Measurements from ENCODE around the gene DTD2. TPM values are rescaled to one million over a fixed set of nuclear protein-coding genes. Genes with fewer than 3 reads are reported as not detected.

Gene DTD2
- total RNA-seq, result 46.0 and 64.1 TPM in 2 replicates

DNA sequence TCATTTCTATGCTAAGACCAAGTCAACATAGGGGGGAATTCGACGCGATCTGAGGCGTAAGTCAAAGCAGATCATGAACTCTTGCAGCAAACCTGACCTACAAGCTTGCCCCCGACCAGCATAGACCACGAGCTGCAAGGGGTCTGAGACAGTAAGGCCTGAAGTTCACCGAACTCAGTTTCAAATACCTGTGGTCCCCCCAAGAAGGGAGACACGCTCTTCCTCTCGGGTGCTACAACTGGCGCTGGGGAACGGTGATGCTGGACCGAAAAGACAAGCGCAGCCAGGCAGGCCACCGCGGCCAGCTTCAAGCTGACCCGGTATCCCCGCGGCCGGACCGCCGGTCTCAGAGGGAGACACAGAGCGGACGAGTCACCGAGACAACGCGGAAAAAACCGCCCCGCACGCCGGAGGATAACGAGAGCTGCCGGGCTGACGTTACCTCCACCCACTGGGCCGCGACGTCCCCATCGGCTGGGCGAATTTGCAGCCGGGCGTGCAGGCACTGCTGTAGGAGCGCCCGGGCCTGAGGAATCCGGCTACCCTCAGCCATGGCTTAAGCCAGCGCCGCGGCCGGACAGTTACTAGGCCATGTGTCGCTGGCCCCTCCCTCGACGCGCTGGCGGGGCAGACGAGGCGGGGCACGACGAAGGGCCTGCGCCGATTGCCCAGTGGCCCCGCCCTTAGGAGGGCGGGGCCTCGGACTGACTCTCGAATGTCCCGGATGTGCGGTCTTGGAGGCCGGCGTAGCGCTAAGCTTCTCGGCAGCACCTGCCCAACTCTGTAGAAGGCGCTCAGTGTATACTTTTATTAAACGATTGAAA lies at the start of gene DTD2:
DTD2 (minus strand) TSS at position 666 of the 824 bp plus-strand sequence; CDS start at position 553, 113 bp downstream.
- DNase-seq (ENCODE audit: insufficient read length, low spot score, missing footprints), result peak; percentile 91
- TF ChIP-seq, protein P1, sequence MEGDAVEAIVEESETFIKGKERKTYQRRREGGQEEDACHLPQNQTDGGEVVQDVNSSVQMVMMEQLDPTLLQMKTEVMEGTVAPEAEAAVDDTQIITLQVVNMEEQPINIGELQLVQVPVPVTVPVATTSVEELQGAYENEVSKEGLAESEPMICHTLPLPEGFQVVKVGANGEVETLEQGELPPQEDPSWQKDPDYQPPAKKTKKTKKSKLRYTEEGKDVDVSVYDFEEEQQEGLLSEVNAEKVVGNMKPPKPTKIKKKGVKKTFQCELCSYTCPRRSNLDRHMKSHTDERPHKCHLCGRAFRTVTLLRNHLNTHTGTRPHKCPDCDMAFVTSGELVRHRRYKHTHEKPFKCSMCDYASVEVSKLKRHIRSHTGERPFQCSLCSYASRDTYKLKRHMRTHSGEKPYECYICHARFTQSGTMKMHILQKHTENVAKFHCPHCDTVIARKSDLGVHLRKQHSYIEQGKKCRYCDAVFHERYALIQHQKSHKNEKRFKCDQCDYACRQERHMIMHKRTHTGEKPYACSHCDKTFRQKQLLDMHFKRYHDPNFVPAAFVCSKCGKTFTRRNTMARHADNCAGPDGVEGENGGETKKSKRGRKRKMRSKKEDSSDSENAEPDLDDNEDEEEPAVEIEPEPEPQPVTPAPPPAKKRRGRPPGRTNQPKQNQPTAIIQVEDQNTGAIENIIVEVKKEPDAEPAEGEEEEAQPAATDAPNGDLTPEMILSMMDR (IDR thresholded peaks at IDR 0.05; ENCODE audit: extremely low read depth, low read depth, low read length), result no peak
- Histone ChIP-seq H3K9me3 (ENCODE audit: low read depth, low read length) (no peaks in the 10 kb centered on the region), H3K4me1 (ENCODE audit: insufficient read depth, low read length) (peaks cover 10% of the 10 kb centered on the region), H2AFZ (ENCODE audit: low read length) (peak within 1 kb of the TSS; percentile 98), H3K27ac (ENCODE audit: low read depth, low read length) (peak within 1 kb of the TSS; percentile 92), H4K20me1 (ENCODE audit: insufficient read depth, low read length) (no peaks in the 10 kb centered on the region), H3K4me3 (ENCODE audit: insufficient read depth, low read length) (peak within 1 kb of the TSS; percentile 94), H3K4me2 (ENCODE audit: insufficient read depth, low read length) (peak within 1 kb of the TSS; percentile 95), H3K27me3 (ENCODE audit: insufficient read depth, low read length) (no peaks in the 10 kb centered on the region), H3K36me3 (ENCODE audit: insufficient read depth, low read length) (peaks cover 5% of the 10 kb centered on the region), H3K79me2 (ENCODE audit: insufficient read depth, low read length) (peaks cover 16% of the 10 kb centered on the region)

DNA sequence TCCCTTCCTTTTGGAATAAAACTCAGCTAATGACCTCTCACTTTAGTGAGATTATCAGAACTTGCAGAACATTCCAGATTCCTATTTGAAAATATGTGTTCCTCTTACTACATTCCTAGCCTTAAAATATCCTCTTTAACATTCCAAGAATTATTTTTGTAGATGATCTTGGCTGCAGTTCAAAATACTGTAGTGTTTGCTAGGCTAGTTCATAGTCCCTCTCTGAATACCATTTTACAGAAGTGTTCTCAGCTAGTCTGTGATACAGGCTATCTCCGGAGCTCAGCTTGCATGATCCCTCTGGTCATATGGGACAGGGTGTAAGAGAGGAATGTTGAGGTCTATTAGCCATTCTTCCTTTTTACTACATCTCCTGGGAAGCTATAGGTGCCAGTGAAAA lies 48.1 kb upstream of the DTD2 start:
- H3K79me2 ChIP-seq (ENCODE audit: insufficient read depth, low read length), result no peaks in the 10 kb centered on the region
- no peaks in the 10 kb centered on the region for H3K36me3 ChIP-seq (ENCODE audit: insufficient read depth, low read length)
- peak overlapping the region; percentile 24 for H3K4me3 ChIP-seq (ENCODE audit: insufficient read depth, low read length)
- TF ChIP-seq, protein P1 (IDR thresholded peaks at IDR 0.05; ENCODE audit: extremely low read depth, low read depth, low read length), result no peak
- no peaks in the 10 kb centered on the region for H4K20me1 ChIP-seq (ENCODE audit: insufficient read depth, low read length)
- H3K4me2 ChIP-seq (ENCODE audit: insufficient read depth, low read length), result peak overlapping the region; percentile 56
- no peak overlapping the region for H3K27ac ChIP-seq (ENCODE audit: low read depth, low read length)
- no peaks in the 10 kb centered on the region for H3K27me3 ChIP-seq (ENCODE audit: insufficient read depth, low read length)
- DNase-seq (ENCODE audit: insufficient read length, low spot score, missing footprints), result no peak
- peaks cover 13% of the 10 kb centered on the region for H3K4me1 ChIP-seq (ENCODE audit: insufficient read depth, low read length)
- H3K9me3 ChIP-seq (ENCODE audit: low read depth, low read length), result no peaks in the 10 kb centered on the region
- peak overlapping the region; percentile 61 for H2AFZ ChIP-seq (ENCODE audit: low read length)

DNA sequence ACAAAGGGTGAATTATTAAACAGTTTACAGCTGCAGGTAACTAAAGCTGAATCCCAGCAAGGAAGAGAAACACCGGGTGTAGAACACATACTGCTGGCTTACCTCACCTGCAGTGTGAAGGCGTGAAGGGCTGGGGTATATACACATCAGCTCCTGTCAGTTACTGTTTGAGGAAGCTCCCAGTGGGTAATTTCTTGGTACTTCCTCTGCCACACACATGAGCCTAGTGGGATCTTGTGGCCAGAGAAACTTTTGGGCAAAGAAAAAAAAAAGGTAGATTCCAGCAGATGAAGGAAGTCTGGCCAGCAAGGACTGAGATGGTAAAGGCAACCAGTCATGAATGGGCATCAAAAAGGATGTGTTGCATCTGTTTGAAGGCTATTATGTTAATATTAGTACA lies 44.6 kb upstream of the DTD2 start:
- H4K20me1 ChIP-seq (ENCODE audit: insufficient read depth, low read length), result no peaks in the 10 kb centered on the region
- H3K4me3 ChIP-seq (ENCODE audit: insufficient read depth, low read length), result no peak overlapping the region
- H3K27me3 ChIP-seq (ENCODE audit: insufficient read depth, low read length), result no peaks in the 10 kb centered on the region
- H3K27ac ChIP-seq (ENCODE audit: low read depth, low read length), result no peak overlapping the region
- no peak overlapping the region for H3K4me2 ChIP-seq (ENCODE audit: insufficient read depth, low read length)
- H3K9me3 ChIP-seq (ENCODE audit: low read depth, low read length), result no peaks in the 10 kb centered on the region
- no peaks in the 10 kb centered on the region for H3K36me3 ChIP-seq (ENCODE audit: insufficient read depth, low read length)
- H3K4me1 ChIP-seq (ENCODE audit: insufficient read depth, low read length), result peaks cover 13% of the 10 kb centered on the region
- H2AFZ ChIP-seq (ENCODE audit: low read length), result no peak overlapping the region
- H3K79me2 ChIP-seq (ENCODE audit: insufficient read depth, low read length), result no peaks in the 10 kb centered on the region
- no peak for DNase-seq (ENCODE audit: insufficient read length, low spot score, missing footprints)
- TF ChIP-seq, protein P1 (IDR thresholded peaks at IDR 0.05; ENCODE audit: extremely low read depth, low read depth, low read length), result no peak

DNA sequence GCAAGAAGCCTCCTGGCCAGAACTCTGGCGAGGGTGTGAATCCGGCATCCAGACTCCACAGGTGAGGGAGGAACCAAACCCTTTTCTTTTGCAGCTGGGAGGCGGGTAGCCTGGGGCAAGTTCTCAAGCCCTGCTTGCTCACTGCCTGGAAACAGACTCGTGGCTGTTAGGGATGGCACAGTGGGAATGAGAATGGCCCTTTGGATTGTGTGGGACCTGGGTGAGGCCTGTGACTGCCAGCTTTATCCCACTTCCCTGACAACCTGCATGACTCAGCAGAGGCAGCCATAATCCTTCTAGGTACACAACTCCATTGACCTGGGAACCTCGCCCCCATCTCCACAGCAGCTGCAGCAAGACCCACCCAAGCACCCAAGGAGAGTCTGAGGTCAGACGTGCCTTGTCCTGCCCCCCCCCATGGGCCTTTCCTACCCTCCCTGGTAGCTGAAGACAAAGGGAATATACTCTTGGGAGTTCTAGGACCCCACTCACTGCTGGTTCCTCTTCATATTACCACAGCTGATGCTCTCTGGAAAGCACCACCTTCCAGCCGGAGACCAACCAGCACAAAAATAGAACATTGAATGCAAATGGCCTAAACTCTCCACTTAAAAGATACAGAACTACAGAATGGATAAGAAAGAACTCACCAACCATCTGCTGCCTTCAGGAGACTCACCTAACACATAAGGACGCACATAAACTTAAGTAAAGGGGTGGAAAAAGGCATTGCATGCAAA lies 35.6 kb upstream of the DTD2 start:
- Histone ChIP-seq H4K20me1 (ENCODE audit: insufficient read depth, low read length) (no peaks in the 10 kb centered on the region), H3K36me3 (ENCODE audit: insufficient read depth, low read length) (no peaks in the 10 kb centered on the region)
- TF ChIP-seq, protein P1 (IDR thresholded peaks at IDR 0.05; ENCODE audit: extremely low read depth, low read depth, low read length), result no peak

More for the DNA sequence above, 35.6 kb upstream of the DTD2 start:
- no peak overlapping the region for H3K4me3 ChIP-seq (ENCODE audit: insufficient read depth, low read length)
- H3K27me3 ChIP-seq (ENCODE audit: insufficient read depth, low read length), result no peaks in the 10 kb centered on the region
- H3K4me1 ChIP-seq (ENCODE audit: insufficient read depth, low read length), result no peaks in the 10 kb centered on the region
- H3K27ac ChIP-seq (ENCODE audit: low read depth, low read length), result no peak overlapping the region
- H3K9me3 ChIP-seq (ENCODE audit: low read depth, low read length), result no peaks in the 10 kb centered on the region
- H3K4me2 ChIP-seq (ENCODE audit: insufficient read depth, low read length), result no peak overlapping the region
- DNase-seq (ENCODE audit: insufficient read length, low spot score, missing footprints), result no peak
- H3K79me2 ChIP-seq (ENCODE audit: insufficient read depth, low read length), result no peaks in the 10 kb centered on the region
- no peak overlapping the region for H2AFZ ChIP-seq (ENCODE audit: low read length)
